Neural progenitor cell (in vitro differentiated cells): Measurements from ENCODE around the gene TRIM10.

Source experiments
- CTCF ChIP-seq: fragments of 200-600 bp; sonication (generic); IDR thresholded peaks from 2 replicates; pipeline ENCODE4 v1.5.1; 2017; ENCODE audit warnings: antibody characterized with exemption, mild to moderate bottlenecking
- EZH2phosphoT487 ChIP-seq: fragments of 200-600 bp; sonication (generic); IDR thresholded peaks from 2 replicates; pipeline ENCODE4 v1.6.1; 2017; ENCODE audit warnings: antibody characterized with exemption

GRCh38 chr6:30102414-30102969 is 58.5 kb downstream of the TRIM10 start:
- TF ChIP-seq CTCF (no peak), EZH2phosphoT487 (no peak)
